Duodenal mucosa (tissue), 2 donors: ENCODE measurements around the gene SYT8.

Source experiments
- H3K27ac ChIP-seq: one replicate; pipeline ENCODE4 v1.7.0; 2013; ENCODE audit warnings: low read depth, low read length
- H3K27me3 ChIP-seq, 2 donors: one replicate each; pipeline ENCODE4 v1.7.0; 2013; ENCODE audit warnings: low read length in 2 of 2, control low read depth in 1 of 2; ENCODE audit not compliant: insufficient read depth in 2 of 2, control insufficient read depth in 1 of 2
- H3K36me3 ChIP-seq, 2 donors: one replicate each; pipeline ENCODE4 v1.7.0; 2013; ENCODE audit warnings: low read length in 2 of 2, control low read depth in 1 of 2; ENCODE audit not compliant: insufficient read depth in 2 of 2, control insufficient read depth in 1 of 2
- H3K4me1 ChIP-seq, 2 donors: one replicate each; pipeline ENCODE4 v1.7.0; 2013; ENCODE audit warnings: low read length in 2 of 2, control low read depth in 1 of 2; ENCODE audit not compliant: insufficient read depth in 2 of 2, control insufficient read depth in 1 of 2
- H3K4me3 ChIP-seq, 2 donors: one replicate each; pipeline ENCODE4 v1.7.0; 2013; ENCODE audit warnings: low read length in 2 of 2, low read depth in 1 of 2
- H3K9ac ChIP-seq, 2 donors: one replicate each; pipeline ENCODE4 v1.7.0; 2013; ENCODE audit warnings: low read length in 2 of 2, low read depth in 1 of 2
- H3K9me3 ChIP-seq, 2 donors: one replicate each; pipeline ENCODE4 v1.7.0; 2013; ENCODE audit warnings: low read length in 2 of 2, control low read depth in 1 of 2; ENCODE audit not compliant: control insufficient read depth in 1 of 2

The SYT8 gene

DNA sequence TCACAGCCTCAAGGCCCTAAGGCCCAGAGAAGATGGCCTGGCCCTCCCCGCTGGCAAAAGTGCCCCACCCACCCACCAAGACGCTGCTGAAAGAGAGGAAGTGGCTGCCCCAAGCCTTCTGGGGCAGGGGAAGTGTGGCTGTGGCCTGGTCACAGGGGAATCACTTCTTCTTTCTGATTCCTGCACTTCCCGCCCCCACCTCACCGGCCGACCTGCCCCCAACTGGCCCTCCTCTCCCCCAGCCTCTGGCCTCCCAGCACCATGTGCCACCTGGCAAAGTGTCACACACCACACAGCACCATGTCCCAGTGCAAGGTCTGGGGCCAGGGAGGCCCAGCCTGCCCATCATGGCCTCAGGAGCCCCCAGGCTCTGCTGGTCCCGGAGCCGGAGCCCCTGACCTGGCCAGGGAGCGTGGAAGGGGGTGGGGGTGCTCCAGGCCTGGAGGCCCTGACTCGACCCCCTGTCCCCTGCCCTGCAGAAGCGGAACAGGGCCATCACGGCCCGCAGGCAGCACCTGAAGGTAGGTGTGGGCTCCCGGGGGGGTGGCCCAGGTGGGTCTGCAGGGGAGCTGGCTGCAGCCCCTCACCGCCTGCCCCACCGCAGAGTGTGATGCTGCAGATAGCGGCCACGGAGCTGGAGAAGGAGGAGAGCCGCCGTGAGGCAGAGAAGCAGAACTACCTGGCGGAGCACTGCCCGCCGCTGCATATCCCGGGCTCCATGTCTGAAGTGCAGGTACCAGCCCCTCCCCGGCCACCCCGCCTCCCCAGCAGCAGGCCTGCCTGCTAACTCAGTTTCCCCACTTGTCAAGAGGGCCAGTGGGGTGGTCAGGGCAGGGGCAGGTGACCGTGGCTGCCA lies 5.4 kb downstream of the SYT8 start:
- H3K4me1 ChIP-seq, result peaks cover 8 to 13% of the 10 kb centered on the region in 2 donors
- no peaks in the 10 kb centered on the region for H3K9me3 ChIP-seq
- H3K9ac ChIP-seq, result no peak overlapping the region
- no peaks in the 10 kb centered on the region for H3K36me3 ChIP-seq
- peak overlapping the region; percentile 10 for H3K27ac ChIP-seq
- no peak overlapping the region for H3K4me3 ChIP-seq
- H3K27me3 ChIP-seq, result no peaks in the 10 kb centered on the region

DNA sequence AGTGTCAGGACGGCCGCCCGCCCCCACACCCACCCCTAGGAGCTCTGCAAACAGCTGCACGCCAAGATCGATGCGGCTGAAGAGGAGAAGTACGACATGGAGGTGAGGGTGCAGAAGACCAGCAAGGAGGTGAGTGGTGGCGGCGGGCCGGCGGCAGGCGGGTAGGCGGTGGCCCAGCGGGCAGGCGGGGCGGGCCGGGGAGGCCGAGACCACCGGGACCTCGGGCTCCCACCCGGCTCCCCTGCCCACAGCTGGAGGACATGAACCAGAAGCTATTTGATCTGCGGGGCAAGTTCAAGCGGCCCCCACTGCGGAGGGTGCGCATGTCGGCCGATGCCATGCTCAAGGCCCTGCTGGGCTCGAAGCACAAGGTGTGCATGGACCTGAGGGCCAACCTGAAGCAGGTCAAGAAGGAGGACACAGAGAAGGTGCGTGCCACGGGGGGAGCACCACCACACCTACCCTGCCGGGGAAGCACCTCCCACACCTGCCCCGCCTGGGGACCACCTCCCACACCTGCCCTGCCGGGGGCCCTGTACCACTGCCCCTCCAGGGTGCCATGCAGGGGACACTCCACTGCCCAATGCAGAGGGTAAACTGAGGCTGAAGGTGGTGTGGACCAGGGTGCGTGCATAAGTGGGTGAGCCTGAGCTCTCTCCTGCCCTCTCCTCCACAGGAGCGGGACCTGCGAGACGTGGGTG lies 6.1 kb downstream of the SYT8 start:
- H3K27ac ChIP-seq, result no peak overlapping the region

DNA sequence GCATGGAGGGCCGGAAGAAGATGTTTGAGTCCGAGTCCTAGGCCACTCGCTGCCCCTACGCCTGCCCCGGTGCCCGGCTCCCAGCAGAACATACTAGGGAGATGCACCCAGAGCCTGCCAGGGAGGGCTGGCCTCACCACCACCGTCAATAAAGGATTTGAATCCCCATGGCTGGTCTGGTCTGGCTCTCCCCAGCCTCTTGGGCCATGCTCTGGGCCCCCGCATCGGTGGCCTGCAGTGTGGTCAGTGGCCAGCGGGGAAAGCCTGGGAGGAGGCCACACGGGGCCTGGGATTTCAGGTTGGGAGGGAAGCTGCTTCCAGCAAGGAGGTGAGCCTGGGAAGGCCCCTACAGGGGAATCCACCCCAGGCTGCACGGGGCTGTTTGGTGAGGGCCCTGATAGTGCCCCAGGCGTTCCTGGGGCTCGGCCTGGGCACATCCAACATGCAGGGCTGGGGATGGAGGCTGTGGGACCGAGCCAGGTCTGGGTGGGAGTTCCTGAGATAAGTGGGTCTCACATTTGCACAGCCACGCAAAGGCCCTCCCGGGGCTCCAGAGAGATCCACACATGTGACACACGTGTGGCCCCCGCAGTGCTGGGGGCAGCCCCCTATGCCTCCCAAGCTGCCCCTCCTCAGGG lies 6.8 kb downstream of the SYT8 start:
- Histone ChIP-seq H3K27me3 (no peaks in the 10 kb centered on the region), H3K9ac (no peak overlapping the region), H3K27ac (no peak overlapping the region), H3K9me3 (no peaks in the 10 kb centered on the region), H3K4me3 (no peak overlapping the region), H3K4me1 (peaks cover 11 to 17% of the 10 kb centered on the region in 2 donors), H3K36me3 (no peaks in the 10 kb centered on the region)

More for the DNA sequence above, 6.1 kb downstream of the SYT8 start:
- H3K27me3 ChIP-seq, result no peaks in the 10 kb centered on the region
- H3K4me3 ChIP-seq, result no peak overlapping the region
- H3K36me3 ChIP-seq, result no peaks in the 10 kb centered on the region
- peaks cover 11 to 17% of the 10 kb centered on the region in 2 donors for H3K4me1 ChIP-seq
- no peak overlapping the region for H3K9ac ChIP-seq
- H3K9me3 ChIP-seq, result no peaks in the 10 kb centered on the region

DNA sequence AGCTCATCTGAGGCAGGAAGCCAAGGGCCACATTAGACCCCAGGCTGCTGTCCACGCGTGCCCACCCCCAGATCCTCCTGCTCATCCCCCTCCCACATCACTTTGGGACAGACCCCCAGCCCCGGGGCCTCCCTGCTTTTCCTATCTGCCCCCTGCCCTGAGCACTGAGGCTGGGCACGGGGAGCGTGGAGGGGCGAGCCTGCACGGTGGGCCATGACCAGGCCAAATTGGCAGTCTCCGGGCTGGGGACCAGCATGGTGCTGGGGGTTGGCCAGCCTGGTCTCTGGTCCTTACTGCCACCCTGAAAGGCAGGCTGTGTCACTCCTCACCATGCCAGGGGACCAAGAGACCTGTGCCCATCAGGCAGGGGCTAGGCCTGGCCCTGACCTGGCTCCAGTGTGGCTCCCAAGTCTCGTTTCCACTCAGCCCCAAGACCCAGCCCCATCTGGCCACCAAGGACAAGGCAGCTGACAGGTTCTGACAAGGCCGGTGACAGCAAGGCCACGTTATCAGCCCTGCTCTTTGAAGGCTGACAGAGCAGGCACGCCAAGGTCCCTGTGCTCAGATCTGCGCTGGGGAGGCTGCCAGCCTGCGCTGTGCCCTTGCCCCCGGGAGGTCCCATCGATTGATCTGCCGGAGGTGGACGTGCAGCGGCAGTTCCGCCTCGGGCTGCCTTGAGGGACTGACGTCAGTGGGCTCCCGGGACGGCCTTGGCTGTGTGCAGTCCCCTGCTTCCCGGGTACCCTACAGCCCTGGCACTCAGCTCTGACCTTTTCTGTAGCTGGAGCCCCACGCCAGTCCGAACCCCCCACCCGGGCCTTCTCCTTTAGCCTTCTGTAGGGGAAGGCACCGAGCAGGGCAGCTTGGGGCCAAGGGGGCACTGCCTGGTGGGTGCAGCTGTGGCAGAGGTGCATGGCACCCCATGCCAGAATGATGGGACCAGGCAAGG lies 7.6 kb downstream of the SYT8 start:
- H3K27ac ChIP-seq, result no peak overlapping the region
- H3K4me3 ChIP-seq, result no peak overlapping the region
- H3K4me1 ChIP-seq, result peaks cover 11 to 17% of the 10 kb centered on the region in 2 donors
- H3K9me3 ChIP-seq, result no peaks in the 10 kb centered on the region
- no peaks in the 10 kb centered on the region for H3K36me3 ChIP-seq
- no peaks in the 10 kb centered on the region for H3K27me3 ChIP-seq
- H3K9ac ChIP-seq, result no peak overlapping the region

DNA sequence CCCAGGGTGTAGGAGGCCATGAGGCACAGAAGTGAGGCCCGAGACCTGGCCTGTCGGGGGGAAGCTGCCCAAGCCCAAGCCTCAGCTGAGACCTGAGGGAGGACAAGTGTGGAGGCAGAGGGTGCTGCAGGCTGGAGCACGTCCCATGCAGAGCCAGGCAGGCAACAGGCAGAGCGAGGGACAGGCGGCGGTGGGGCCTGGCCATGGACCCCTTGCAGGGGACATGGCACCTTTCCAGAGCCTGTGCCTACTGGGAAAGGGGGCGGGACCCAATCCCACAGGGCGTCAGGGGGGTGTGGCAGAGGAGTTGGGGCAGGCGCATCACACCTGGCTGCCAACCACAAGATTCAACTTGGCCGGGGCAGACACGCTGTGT lies 8.3 kb downstream of the SYT8 start:
- Histone ChIP-seq H3K27me3 (no peaks in the 10 kb centered on the region), H3K4me1 (peaks cover 11 to 17% of the 10 kb centered on the region in 2 donors), H3K9ac (no peak overlapping the region), H3K36me3 (no peaks in the 10 kb centered on the region), H3K9me3 (no peaks in the 10 kb centered on the region), H3K27ac (no peak overlapping the region), H3K4me3 (no peak overlapping the region)

- Histone ChIP-seq H3K27me3 (no peaks in the 10 kb centered on the region), H3K36me3 (no peaks in the 10 kb centered on the region), H3K4me3 (no peak overlapping the region), H3K9ac (no peak overlapping the region), H3K4me1 (peaks cover 11 to 17% of the 10 kb centered on the region in 2 donors), H3K9me3 (no peaks in the 10 kb centered on the region), H3K27ac (no peak overlapping the region)
Measured at GRCh38 chr11:1843796-1844195, 9.0 kb downstream of the SYT8 start.

- Histone ChIP-seq H3K36me3 (no peaks in the 10 kb centered on the region), H3K4me3 (no peak overlapping the region), H3K9ac (peak overlapping the region; percentile 12 to 18), H3K4me1 (peaks cover 11 to 18% of the 10 kb centered on the region in 2 donors), H3K27me3 (no peaks in the 10 kb centered on the region), H3K27ac (no peak overlapping the region), H3K9me3 (no peaks in the 10 kb centered on the region)
Measured at GRCh38 chr11:1844221-1845094, 9.7 kb downstream of the SYT8 start.

- no peaks in the 10 kb centered on the region for H3K27me3 ChIP-seq
- H3K9me3 ChIP-seq, result no peaks in the 10 kb centered on the region
- no peak overlapping the region for H3K4me3 ChIP-seq
- H3K36me3 ChIP-seq, result no peaks in the 10 kb centered on the region
- peak overlapping the region in 1 of 2 donors; percentile 12 for H3K9ac ChIP-seq
- H3K4me1 ChIP-seq, result peaks cover 11 to 24% of the 10 kb centered on the region in 2 donors
- no peak overlapping the region for H3K27ac ChIP-seq
Measured at GRCh38 chr11:1845095-1845429, 10.3 kb downstream of the SYT8 start.
